Measurements from ENCODE around the gene TRMT11. TPM values are rescaled to one million over a fixed set of nuclear protein-coding genes. Genes with fewer than 3 reads are reported as not detected.

Gene TRMT11
- total RNA-seq, 4 donors from 2014 or later: 23.6 to 152 (median 28.9) TPM

DNA sequence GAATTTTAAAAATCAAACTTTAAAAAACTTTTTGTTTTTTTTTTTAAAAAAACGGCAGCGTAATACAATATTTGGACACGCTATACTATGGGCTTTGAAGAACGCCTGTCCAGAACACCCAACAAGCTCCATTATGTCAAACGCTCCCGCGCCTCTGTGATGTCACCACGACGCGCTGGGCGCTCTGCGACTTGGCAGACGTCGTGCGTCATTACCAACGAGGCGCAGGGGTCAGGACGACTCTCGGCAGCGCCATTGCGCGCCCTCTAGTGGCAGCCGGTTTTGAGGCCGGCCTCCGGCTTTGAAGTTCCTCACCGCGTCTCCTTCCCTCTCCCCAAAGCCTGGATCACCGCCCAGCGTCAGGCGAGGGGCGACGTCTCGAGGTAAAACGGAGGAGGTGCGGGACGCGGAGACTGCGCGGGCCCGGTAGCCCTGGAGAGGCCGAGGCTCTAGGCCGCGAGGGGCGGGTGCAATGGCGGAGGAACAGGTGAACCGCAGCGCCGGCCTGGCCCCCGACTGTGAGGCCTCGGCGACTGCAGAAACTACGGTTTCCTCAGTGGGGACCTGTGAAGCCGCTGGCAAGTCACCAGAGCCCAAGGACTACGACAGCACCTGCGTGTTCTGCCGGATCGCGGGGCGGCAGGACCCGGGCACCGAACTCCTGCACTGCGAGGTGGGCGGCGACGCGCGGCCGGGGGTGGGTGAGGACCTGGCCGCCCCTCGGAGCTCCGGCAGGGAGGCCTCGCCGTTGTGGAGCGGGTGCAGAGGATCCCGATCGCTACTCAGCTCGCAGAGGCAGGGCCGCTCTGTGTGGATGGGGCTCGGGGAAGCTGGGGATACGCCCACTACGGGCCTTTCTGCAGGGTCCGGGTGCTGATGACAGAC, 29.6 kb upstream of the TRMT11 start, which contains the start of gene HINT3:
HINT3 (plus strand) TSS at position 265 of the 885 bp plus-strand sequence; CDS start at position 473, 208 bp downstream.
- peak within 1 kb of the TSS; percentile 66 to 85 (median 84) for H3K4me3 ChIP-seq
- H3K27me3 ChIP-seq: no peaks in the 10 kb centered on the region
- no peaks in the 10 kb centered on the region for H3K9me3 ChIP-seq
- in situ Hi-C loops (cut with MboI; ENCODE audit: low pct_ligation_motif_present in 1 of 4, low pct_unique_long_range_greater_than_20kb in 1 of 4, low sequenced_read_pairs in 3 of 4): loop anchor here (10.0 to 25.0 kb wide), 4 partner anchors 102 to 644 kb away; partner anchors contain the start of genes HDDC2 (in 3 of the 4) and NCOA7 (in 1 of the 4)
- intact Hi-C loops (cut with DNase I; ENCODE audit: low total_unique reads): loop anchor here (10.0 kb wide), 1 partner anchor 172 kb away; no protein-coding TSS in a partner anchor
- peaks cover 8 to 27% (median 11%) of the 10 kb centered on the region in 4 donors for H3K4me1 ChIP-seq
- H3K36me3 ChIP-seq: no peaks in the 10 kb centered on the region
- peak; percentile 99 for DNase-seq
- 0% methylated on average over 5 to 37 of the region's 82 CpGs for WGBS, 2 donors (ENCODE audit: low coverage in 1 of 2)
- H3K27ac ChIP-seq: peak within 1 kb of the TSS; percentile 90 to 95 (median 92)
- peak; percentile 57 for TF ChIP-seq POLR2A (IDR thresholded peaks at IDR 0.05)
- TF ChIP-seq EP300 (IDR thresholded peaks at IDR 0.05; ENCODE audit: low read depth): no peak
- peak; percentile 80 to 86 (median 84) for TF ChIP-seq POLR2AphosphoS5 (IDR thresholded peaks at IDR 0.05)
- peak; percentile 96 to 100 (median 98) for TF ChIP-seq CTCF (IDR thresholded peaks at IDR 0.05)

DNA sequence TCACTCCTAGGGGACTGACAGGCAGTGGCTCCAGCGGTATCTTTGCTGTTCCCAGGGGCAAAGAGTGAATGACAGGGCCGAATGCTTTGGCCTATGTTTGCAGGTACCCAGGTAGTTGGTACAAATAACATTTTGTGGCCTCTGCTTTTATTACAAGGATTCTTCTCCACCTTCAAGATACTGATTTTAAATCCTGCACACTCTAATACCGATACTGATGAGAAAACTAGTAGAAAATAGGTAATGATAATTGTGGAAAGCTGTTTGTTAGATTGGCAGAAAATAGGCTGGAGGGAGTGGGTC, 29.0 kb upstream of the TRMT11 start:
- WGBS, 2 donors (ENCODE audit: low coverage in 1 of 2): 0 to 4% methylated on average over 1 to 3 of the region's 3 CpGs
- Histone ChIP-seq H3K36me3 (no peaks in the 10 kb centered on the region), H3K4me3 (peak overlapping the region; percentile 66 to 85 (median 84)), H3K27me3 (no peaks in the 10 kb centered on the region), H3K9me3 (no peaks in the 10 kb centered on the region), H3K4me1 (peaks cover 8 to 27% (median 11%) of the 10 kb centered on the region in 4 donors), H3K27ac (peak overlapping the region; percentile 90 to 95 (median 92))
- in situ Hi-C loops (cut with MboI; ENCODE audit: low pct_ligation_motif_present in 1 of 4, low pct_unique_long_range_greater_than_20kb in 1 of 4, low sequenced_read_pairs in 3 of 4): loop anchor here (10.0 to 25.0 kb wide), 4 partner anchors 103 to 645 kb away; partner anchors contain the start of genes HDDC2 (in 3 of the 4) and NCOA7 (in 1 of the 4)
- TF ChIP-seq POLR2AphosphoS5 (IDR thresholded peaks at IDR 0.05): no peak
- no peak for TF ChIP-seq POLR2A (IDR thresholded peaks at IDR 0.05)
- TF ChIP-seq CTCF (IDR thresholded peaks at IDR 0.05): no peak
- TF ChIP-seq EP300 (IDR thresholded peaks at IDR 0.05; ENCODE audit: low read depth): no peak
- DNase-seq: no peak
- intact Hi-C loops (cut with DNase I; ENCODE audit: low total_unique reads): loop anchor here (10.0 kb wide), 1 partner anchor 173 kb away; no protein-coding TSS in a partner anchor

DNA sequence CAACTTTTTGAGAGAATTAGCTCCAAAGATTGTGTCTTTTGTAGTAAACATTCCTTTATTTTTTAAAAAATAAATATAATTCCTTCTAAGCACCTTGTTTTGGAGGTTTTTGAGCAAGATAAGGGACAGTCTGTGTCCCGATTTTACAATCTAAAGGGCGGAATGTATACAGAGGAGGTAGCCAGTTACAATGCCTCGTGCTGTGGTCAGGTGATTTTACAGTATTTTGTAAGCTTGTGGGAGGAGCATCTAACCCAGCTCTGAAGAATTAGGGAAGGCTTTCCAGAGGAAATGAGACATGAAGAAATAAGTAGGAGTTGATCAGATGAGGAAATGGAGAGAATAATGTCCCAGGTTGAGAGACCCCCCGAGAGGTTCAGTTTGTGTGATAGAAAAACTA, 28.5 kb upstream of the TRMT11 start:
- TF ChIP-seq POLR2A (IDR thresholded peaks at IDR 0.05): no peak
- TF ChIP-seq POLR2AphosphoS5 (IDR thresholded peaks at IDR 0.05): peak in 2 of 3 donors; percentile 20 to 23
- Histone ChIP-seq H3K27ac (peak overlapping the region; percentile 90 to 95 (median 92)), H3K4me1 (peaks cover 8 to 27% (median 11%) of the 10 kb centered on the region in 4 donors), H3K9me3 (no peaks in the 10 kb centered on the region), H3K4me3 (peak overlapping the region in 3 of 4 donors; percentile 66 to 85 (median 83)), H3K27me3 (no peaks in the 10 kb centered on the region), H3K36me3 (no peaks in the 10 kb centered on the region)
- in situ Hi-C loops (cut with MboI; ENCODE audit: low pct_ligation_motif_present in 1 of 4, low pct_unique_long_range_greater_than_20kb in 1 of 4, low sequenced_read_pairs in 3 of 4) (loop anchor here (10.0 to 25.0 kb wide), 4 partner anchors 103 to 646 kb away; partner anchors contain the start of genes HDDC2 (in 3 of the 4) and NCOA7 (in 1 of the 4)), intact Hi-C loops (cut with DNase I; ENCODE audit: low total_unique reads) (loop anchor here (10.0 kb wide), 1 partner anchor 173 kb away; no protein-coding TSS in a partner anchor)
- DNase-seq: peak; percentile 24
- WGBS, 2 donors (ENCODE audit: low coverage in 1 of 2): 0 to 21% methylated on average over 3 to 4 of the region's 4 CpGs

DNA sequence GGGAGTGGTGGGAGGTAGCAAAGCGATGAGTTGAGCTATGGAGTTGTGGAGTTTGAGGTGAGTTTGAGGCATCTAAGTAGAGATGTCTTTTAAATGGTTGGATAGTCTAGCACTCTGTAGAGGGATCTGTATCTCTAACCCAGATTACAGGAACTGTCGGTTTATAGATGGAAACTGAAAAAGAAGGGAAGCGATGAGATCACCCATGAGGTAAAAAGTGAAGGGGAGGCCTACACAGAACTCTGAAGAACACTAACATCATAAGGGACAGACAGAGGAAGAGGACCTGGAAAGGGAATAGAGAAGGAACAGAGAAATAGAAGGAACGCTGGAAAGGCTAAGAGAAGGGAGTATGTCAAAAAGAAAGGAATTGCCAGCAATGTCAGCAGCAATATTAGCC, 27.3 kb upstream of the TRMT11 start:
- TF ChIP-seq EP300 (IDR thresholded peaks at IDR 0.05; ENCODE audit: low read depth) (no peak), POLR2AphosphoS5 (IDR thresholded peaks at IDR 0.05) (no peak), CTCF (IDR thresholded peaks at IDR 0.05) (no peak), POLR2A (IDR thresholded peaks at IDR 0.05) (no peak)
- intact Hi-C loops (cut with DNase I; ENCODE audit: low total_unique reads) (loop anchor here (10.0 kb wide), 1 partner anchor 174 kb away; no protein-coding TSS in a partner anchor), in situ Hi-C loops (cut with MboI; ENCODE audit: low pct_ligation_motif_present in 1 of 4, low pct_unique_long_range_greater_than_20kb in 1 of 4, low sequenced_read_pairs in 3 of 4) (loop anchor here (10.0 to 25.0 kb wide), 4 partner anchors 104 to 647 kb away; partner anchors contain the start of genes HDDC2 (in 3 of the 4) and NCOA7 (in 1 of the 4))
- no peak overlapping the region for H3K4me3 ChIP-seq
- no peaks in the 10 kb centered on the region for H3K27me3 ChIP-seq
- H3K27ac ChIP-seq: no peak overlapping the region
- DNase-seq: no peak
- 79 to 93% methylated on average over 4 of the region's 4 CpGs for WGBS, 2 donors (ENCODE audit: low coverage in 1 of 2)
- H3K36me3 ChIP-seq: no peaks in the 10 kb centered on the region
- H3K9me3 ChIP-seq: no peaks in the 10 kb centered on the region
- peaks cover 8 to 27% (median 11%) of the 10 kb centered on the region in 4 donors for H3K4me1 ChIP-seq

All from transverse colon (tissue), 4 donors.